GM10847 (cell line): Measurements from ENCODE around the gene CMTM1.

ENCODE experiments used
- POLR2A ChIP-seq: IDR thresholded peaks from 2 replicates; pipeline ENCODE4 v1.6.1; 2011; ENCODE audit not compliant: insufficient read length; ENCODE audit errors: extremely low read depth

Gene CMTM1

GRCh38 chr16:66566051-66566901, at the start of gene CMTM1:
Gene CMTM1, plus strand, starts transcription at chr16:66566439. Its CDS starts 75 bp downstream, at chr16:66566514.
- TF ChIP-seq POLR2A, result no peak

GRCh38 chr16:66516509-66516807, 49.8 kb upstream of the CMTM1 start:
- no peak for TF ChIP-seq POLR2A

GRCh38 chr16:66516808-66517585, 49.2 kb upstream of the CMTM1 start:
- no peak for TF ChIP-seq POLR2A

- no peak for TF ChIP-seq POLR2A
Observed at GRCh38 chr16:66517586-66518263, 48.5 kb upstream of the CMTM1 start.

- no peak for TF ChIP-seq POLR2A
Observed at GRCh38 chr16:66519482-66520373, 46.5 kb upstream of the CMTM1 start.

GRCh38 chr16:66520406-66521170, 45.7 kb upstream of the CMTM1 start:
- TF ChIP-seq POLR2A, result no peak

- TF ChIP-seq POLR2A, result no peak
Observed at GRCh38 chr16:66521252-66521713, 45.0 kb upstream of the CMTM1 start.

- TF ChIP-seq POLR2A, result no peak
Observed at GRCh38 chr16:66521951-66522771, 44.1 kb upstream of the CMTM1 start.

- no peak for TF ChIP-seq POLR2A
Observed at GRCh38 chr16:66522816-66523590, 43.2 kb upstream of the CMTM1 start.

- TF ChIP-seq POLR2A, result no peak
Observed at GRCh38 chr16:66523861-66524354, 42.3 kb upstream of the CMTM1 start.

GRCh38 chr16:66524601-66525164, 41.6 kb upstream of the CMTM1 start:
- no peak for TF ChIP-seq POLR2A

- TF ChIP-seq POLR2A, result no peak
Observed at GRCh38 chr16:66525396-66526180, 40.7 kb upstream of the CMTM1 start.
